Activated CD4-positive, CD25-positive, alpha-beta regulatory T cell treated with anti-CD3 and anti-CD28 coated beads, Interleukin-2, amount 50 U/mL, for 72 hours (primary cell): ENCODE results near the gene CAPN10.

Experiments
- DNase-seq: peaks from one replicate; pipeline ENCODE4 v3.0.0; 2021

The CAPN10 gene

DNA sequence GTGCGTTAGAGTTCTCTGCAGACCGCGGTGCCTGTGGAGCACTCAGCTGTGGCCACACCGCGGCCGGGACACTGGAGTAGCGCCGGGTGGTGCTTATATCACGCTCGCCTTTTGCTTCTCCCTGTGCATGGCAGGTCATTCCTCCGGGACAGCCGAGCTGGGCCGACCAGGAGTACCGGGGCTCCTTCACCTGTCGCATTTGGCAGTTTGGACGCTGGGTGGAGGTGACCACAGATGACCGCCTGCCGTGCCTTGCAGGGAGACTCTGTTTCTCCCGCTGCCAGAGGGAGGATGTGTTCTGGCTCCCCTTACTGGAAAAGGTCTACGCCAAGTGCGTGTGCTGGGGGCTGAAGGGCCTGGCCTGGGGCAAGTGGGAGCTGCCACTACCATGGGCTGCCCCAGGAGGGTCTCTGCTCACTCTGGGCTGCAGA lies 4.2 kb downstream of the CAPN10 start:
- DNase-seq = no peak

DNA sequence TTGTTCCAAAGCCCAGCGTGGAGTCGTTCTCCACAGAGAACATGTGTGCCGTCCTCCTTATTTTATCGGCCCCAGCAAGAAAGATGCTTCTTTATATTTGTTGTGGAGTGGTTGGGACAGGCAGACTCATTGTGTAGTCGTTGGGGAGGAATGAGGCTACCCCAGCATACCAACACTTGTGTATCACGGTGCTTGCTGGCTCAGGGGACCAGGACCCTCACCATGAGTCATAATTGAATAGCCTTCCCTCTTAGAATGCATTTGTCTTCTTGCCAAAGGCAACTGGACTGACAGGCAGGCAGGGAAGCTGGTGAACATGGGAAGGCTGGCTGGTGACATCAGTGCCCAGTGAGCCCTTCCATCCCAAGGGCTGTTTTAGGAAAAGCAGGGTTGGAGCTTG lies 4.7 kb downstream of the CAPN10 start:
- no peak for DNase-seq

DNA sequence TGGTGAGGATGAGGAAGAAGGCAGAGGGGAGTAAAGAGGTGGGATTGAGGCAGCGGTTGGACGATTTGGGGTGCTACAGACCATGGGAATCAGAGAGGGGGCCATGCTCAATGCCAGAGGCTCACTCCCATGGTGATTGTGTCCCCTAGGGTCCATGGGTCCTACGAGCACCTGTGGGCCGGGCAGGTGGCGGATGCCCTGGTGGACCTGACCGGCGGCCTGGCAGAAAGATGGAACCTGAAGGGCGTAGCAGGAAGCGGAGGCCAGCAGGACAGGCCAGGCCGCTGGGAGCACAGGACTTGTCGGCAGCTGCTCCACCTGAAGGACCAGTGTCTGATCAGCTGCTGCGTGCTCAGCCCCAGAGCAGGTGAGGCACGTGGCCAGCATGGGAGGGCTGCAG lies 5.2 kb downstream of the CAPN10 start:
- no peak for DNase-seq

DNA sequence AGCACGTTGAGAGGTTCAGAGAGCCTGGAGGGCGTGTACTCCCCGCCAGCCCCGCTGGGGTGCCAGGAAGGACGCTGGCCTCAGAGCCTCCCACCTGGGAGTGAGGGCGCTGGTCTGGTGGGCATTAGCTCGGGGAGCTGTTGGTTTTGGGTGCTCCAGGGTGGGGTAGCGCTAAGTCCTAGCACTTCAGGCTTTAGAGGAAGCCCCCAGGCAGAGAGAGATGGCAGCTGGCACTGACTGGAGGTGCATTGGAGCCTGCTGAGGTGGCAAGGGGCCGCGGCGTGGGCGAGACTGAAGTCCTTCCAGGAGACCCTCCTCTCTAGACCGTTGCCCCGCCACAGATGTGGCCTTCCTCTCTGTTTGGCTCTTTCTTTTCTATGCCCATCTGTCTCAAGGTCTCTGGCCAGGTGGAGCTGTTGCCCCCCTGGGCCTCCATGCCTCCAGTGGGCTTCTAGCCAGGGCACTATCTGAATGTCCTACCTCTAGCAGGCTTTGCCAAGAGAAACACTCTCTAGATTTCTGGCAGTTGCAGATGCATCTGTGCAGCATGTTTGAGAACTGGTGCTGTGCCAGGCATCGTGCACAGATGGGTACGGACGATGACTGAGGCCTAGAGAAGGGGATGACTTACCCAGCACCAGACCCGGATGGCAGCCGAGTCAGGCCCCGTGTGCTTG lies 6.6 kb downstream of the CAPN10 start:
- peak; percentile 9 for DNase-seq

DNA sequence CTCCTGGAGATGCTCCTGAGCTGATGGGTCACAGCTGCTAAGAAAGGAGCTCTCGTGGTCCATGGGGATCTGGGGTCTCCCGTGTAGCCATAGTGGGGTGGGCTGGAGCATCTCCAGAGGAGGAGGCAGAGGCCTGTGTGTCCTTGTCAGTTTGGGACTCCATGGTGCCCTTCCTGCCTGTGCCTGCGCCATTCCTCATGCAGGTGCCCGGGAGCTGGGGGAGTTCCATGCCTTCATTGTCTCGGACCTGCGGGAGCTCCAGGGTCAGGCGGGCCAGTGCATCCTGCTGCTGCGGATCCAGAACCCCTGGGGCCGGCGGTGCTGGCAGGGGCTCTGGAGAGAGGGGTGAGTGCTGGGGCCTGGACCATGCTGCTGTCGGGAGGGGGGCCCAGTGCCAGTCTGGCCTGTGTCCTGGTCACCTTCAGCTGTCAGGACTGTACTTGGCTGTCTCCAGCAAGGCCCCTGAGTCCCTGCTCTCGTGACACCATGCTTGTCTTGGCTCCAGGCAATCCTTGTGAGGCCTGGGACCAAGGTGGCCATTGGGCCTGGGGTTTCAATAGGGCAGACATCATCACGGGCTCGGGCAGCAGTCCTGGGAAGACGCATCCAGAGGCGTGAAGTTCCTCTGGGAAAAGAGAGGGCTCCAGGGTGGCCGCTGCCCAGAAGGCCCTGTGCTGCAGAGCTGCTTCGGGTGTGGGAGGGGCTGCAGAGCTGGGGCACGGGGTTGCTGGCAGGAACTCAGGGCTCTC lies 7.3 kb downstream of the CAPN10 start:
- peak; percentile 26 for DNase-seq

DNA sequence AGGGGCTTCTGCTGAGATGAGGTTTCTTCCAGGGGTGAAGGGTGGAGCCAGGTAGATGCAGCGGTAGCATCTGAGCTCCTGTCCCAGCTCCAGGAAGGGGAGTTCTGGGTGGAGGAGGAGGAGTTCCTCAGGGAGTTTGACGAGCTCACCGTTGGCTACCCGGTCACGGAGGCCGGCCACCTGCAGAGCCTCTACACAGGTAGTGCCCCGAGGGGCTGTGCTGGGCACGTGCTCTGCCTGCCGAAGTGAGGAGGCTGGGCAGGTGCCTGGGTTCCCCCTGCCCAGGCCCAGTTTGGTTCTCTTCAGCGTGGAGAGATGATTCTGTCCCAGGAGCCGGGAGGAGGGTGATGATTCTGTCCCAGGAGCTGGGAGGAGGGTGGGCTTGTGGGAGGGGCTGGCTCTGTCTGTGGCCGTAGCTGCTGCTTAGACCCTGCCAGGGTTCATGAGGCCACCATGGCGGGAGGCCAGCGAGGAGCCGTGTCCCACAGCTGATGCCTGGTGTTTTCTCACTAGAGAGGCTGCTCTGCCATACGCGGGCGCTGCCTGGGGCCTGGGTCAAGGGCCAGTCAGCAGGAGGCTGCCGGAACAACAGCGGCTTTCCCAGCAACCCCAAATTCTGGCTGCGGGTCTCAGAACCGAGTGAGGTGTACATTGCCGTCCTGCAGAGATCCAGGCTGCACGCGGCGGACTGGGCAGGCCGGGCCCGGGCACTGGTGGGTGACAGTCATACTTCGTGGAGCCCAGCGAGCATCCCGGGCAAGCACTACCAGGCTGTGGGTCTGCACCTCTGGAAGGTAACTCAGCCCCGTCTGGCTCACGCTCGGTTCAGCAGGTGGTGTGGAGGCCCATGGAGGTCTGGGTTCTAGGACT lies 8.2 kb downstream of the CAPN10 start:
- peak; percentile 26 for DNase-seq

DNA sequence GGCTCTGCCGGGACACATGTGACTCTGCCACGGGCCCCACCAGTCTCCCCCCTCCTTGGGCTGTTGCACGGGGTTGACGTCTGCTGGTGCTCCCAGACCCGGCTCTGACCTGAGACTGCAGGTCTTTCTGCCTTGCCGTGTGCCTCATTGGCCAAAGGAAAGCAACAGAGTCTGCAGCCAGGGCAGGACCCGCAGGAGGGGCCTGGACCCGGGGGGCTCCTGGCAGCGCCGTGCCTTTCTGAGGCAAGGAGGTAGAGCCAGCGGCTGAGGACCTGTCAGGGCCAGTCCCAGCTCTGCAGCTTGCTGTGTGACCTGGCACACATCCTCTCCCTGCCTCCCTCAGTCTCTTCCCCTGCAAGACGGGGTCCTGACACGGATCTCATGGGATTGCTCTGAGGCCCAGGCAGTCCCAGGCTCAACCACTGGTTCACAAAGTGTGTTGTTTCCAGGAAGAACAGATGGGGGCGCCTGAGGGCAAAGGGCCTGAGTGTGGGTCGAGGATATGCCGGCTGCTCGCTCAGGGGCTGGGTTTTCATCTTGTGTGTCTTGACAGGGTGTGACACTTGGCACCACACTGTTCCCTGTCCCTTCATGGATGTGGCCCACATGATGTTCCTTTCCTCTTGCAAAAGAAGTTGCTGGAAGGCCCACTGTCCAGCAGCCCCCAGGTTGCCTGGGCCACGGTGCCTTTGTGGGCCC lies 9.0 kb downstream of the CAPN10 start:
- peak; percentile 28 for DNase-seq

DNA sequence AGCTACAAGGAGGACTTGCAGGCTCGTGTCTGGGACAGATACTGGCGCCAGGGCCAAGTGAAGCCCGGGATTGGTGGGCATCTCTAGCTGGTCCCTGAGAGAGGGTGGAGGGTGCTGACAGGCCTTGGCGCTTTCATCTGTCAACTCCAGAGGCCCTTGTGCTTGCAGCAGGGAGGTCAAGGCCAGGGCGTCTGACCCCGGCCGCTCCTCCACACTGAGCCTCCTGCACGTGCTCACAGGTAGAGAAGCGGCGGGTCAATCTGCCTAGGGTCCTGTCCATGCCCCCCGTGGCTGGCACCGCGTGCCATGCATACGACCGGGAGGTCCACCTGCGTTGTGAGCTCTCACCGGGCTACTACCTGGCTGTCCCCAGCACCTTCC lies 9.5 kb downstream of the CAPN10 start:
- no peak for DNase-seq

DNA sequence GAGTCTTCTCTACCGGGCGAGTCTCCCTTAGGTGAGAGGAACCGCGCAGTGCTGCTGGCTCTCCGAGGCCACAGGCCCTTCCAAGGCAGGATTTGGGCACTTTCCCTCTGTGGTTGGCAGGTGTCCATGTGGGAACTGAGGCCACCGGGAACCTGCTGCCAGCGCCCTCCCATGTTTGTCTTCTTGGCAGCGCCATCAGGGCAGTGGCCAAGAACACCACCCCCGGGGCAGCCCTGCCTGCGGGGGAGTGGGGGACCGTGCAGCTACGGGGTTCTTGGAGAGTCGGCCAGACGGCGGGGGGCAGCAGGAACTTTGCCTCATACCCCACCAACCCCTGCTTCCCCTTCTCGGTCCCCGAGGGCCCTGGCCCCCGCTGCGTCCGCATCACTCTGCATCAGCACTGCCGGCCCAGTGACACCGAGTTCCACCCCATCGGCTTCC lies 10.0 kb downstream of the CAPN10 start:
- peak; percentile 28 for DNase-seq

DNA sequence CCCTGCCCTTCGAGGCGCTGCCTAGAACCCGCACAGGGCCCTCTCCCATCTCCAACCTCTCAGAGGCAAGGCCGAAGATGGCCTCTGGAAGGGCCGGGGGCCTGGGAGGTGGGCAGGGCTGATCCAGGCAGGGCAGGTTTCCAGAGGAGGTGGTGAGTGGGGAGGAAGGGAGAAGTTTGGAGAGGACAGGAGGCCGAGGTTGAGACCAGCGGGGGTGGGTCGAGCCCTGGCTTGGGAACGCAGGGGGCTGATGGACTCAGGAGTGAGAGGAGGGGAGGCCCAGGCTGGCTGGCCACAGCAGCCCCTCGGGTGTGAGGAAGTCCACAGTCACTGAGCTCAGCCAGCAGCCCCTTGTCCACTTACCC lies 10.5 kb downstream of the CAPN10 start:
- peak; percentile 17 for DNase-seq

DNA sequence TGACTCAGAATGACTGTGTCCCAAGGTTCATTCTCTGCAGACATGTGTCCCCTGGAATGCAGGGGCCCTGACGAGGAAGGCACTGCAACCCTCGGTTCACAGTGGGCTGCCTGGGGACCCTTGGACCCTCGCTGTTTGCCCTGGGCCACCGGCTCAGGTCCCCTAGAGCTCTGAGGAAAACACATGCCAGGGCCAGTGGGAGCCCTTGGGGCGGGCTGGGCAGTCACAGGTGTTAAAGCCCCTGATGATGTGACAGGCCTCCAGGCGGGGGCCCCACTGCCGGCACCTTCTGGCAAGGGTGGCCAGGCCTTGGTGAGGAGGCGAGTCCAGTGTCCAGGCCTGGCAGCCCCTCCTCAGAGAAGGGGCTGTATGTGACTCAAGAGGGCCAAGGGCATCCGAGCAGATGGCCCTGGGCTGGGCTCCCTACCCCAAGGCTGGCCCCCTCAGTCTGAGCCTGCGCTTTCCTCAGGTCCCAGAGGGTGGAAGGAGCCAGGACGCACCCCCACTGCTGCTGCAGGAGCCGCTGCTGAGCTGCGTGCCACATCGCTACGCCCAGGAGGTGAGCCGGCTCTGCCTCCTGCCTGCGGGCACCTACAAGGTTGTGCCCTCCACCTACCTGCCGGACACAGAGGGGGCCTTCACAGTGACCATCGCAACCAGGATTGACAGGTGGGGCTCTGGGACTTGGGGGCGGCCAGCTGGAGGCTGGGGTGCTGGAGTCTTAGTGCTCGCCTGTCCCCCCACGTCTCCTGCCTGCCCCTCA lies 11.1 kb downstream of the CAPN10 start:
- peak; percentile 16 for DNase-seq

DNA sequence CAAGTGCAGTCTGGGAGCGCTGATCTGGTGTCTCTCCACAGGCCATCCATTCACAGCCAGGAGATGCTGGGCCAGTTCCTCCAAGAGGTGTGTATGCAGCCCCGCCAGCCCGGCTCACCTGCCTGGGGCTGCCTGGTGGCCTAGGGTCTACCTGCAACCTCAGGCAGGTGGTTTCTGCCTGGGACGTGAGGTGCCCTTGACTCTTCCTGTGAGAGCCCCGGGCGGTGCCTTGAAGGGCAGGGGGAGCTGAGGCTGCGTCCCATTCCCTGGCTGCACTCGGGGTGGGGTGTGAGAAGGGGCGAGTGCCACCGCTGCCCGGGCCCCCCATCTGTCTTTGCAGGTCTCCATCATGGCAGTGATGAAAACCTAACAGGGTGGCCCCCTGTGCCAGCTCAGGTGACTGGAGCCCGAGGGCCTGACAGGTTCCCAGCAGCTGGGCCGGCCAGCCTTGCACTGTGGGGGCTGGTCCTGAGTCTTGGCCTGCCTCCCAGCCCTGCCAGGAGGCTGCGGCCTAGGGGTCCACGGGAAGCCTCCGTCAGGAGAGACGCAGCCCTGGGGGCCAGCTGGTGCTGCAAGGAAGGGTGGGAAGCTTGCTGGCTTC lies 11.9 kb downstream of the CAPN10 start:
- peak; percentile 27 for DNase-seq

DNA sequence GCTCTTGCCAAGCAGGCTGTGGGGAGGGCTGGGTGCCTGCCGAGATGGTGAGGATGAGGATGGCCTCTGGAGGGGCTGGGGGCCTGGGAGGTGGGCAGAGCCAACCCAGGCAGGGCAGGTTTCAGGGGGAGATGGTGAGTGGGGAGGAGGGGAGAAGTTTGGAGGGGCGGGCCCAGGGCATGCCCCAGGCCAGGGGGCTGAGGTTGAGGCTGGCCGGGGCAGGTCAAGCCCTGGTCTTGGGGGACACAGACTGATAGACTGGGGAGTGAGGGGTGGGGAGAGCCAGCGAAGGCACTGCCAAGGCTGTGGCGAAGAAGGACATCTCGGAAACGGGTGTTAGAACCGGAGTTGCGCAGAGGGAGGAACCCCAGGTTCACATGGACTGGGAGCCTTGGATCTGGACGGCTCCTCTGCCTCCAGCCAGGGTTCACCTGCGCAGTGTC lies 12.6 kb downstream of the CAPN10 start:
- peak; percentile 18 for DNase-seq

DNA sequence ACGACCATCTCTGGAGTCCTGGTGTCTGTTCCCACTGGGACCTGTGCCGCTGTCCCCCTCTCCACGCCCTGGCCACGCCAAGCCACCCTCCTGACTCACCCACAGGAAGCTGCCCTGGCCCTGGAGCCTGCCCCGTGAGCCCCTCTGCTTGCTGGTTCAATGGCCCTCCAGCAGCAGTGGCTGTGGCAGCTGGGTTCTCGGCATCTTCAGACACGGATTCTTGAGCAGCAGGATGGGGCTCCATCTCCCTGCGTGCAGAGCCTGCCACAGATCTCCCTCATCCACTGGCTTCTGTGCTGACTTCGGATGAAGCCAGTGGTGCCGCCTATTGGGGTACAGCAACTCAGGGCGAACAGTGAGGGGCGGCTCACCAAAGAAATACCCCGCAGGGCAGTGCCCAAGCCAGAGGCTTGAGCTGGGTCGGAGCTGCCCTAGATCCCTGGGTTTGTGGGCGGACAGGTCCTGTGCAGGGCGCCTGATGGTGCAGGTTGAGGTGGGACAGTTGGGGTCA lies 14.0 kb downstream of the CAPN10 start:
- DNase-seq = peak; percentile 16

DNA sequence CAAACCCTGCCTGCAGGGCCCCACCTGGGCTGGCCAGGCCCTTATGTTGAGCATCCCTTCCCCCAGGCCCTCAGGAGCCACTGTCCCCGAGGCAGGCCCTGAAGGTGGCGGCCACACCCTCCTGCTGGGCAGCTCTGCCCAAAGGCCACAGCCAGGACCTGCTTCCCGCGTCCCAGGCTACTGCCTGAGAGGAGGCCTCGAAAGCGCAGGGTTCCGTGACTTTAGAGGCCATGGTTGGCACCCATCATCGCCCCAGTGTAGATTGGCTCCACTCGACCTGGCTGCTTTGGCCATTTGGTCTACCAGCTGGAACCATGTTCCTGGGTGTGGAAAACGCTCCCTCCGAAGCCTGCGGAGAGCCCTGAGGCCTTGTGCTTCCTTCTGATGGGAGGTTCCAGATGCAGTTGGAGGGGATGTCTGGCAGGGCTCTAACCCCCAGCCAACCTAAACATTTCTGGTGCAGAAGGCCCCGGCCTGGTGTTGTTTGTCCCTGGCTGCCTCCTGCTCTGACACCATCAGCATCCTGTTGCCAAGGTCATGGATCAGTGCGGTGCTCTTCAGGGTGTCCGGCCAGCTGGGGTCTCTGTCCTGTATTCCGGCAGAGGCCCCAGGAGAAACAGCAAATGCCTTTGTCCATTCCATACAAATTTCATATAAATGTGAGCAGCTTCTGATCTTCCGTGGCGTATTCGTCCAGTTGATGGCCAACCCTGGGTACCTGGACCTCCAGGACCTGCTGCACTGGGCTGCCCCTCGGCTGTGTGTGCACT lies 14.7 kb downstream of the CAPN10 start:
- DNase-seq = peak; percentile 23

DNA sequence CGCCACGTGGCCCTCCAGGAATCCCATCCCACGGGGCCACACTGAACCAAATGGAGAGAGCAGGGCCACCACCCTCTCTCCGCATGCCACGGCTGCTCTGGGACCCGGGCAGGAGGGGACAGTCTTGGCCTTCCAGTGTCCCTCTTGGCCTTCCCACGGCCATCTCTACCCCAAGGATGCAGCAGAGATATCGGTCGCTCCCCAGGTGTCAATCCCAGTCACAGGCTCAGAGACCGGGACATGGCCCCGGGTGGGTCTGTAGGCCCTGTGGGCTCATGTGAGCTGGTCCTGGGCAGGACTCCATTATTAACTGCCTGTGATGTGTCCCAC lies 15.3 kb downstream of the CAPN10 start:
- peak; percentile 28 for DNase-seq

DNA sequence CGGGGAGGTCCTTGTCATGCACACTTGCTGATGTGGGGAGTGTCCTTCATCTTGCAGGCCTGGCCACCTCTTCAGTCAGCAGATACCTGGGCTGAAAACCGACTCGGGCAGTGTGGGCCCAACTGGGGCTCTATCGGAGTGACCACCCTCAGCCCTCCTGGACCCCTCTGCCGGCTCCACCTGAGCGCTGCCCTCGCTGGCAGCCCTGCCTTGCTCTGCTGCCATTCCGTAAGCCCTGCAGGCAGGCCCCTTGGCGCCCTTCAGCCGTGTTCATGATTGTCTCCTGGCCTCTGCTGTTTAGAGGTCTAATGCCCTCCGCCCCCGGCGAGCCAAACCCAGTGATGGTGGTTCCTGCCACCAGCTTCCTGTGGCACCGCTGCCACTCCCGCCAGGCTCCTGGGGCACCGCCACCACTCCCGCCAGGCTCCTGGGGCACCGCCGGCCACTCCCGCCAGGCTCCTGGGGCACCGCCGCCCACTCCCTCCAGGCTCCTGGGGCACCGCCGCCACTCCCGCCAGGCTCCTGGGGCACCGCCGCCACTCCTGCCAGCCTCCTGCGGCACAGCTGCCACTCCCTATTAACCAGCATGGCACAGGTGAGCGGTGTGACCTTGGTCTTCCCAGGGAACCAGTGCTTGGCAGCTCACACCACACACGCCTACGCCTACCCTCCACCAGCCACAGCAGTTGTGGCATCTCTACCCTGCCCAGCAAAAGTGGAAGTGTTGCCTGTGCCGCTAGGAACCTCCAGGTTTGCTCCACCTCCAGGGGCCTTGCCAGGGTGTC lies 15.9 kb downstream of the CAPN10 start:
- DNase-seq = peak; percentile 19

DNA sequence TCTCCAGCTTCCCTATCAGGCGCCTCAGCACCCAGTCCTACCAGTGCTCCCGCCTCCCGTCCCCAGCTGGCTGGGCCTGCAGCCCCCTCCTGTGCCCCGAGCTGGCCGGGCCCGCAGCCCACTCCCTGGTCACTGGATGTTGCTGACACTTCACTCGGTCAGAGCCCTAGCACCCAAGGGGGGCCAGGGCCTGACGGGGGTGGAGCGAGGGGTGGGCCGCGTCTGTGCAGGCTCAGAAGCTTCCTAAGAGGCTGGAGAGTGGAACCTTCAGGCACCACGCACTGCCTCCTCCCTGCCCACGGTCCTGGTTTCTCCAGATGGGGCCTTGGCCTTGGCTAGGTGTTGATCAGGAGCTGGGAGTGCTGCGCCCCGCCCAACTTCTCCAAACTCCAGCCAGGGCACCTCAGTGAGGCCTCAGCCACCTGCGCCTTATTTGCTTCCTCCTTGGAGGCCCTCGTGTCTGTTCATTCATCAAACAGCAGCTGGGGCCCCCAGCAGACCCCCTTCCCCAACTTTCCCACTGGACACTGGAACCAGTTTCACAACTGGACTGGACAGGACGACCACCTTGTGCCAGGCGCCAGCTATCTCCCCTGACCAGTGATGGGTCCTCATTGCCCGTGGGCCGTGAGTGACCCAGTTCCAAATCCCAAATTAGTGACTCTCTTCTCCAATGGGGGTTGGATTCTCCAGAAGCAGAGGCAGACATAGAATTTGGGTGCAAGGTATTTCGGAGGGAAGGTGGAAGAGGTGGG lies 16.7 kb downstream of the CAPN10 start:
- DNase-seq = peak; percentile 17

DNA sequence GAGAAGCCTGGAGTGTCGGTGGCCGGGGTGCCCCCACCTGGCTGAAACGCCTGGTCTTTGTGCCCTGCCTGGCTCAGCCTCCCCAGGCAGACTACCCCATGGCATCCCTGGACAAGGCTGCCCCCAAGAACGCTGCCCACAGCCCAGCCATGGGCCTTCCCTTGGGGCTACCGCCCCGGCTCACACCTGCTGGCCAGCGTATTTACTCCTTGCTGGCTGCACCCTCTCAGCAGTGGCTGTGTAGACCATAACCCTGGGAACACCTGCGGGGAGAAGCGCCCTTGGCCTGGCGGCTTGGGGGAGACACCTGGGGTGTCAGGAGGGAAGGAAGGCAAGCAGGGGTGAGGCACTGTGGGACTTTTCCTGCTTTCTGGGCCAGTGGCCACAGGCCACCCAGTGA lies 17.3 kb downstream of the CAPN10 start:
- no peak for DNase-seq
